Measurements from ENCODE around the gene TMED8.
A peak's percentile ranks its signal among the peaks of the same experiment; 100 is the strongest.
"Not testable (repeated sequence)": the region's sequence is repeated elsewhere in the genome, so short reads cannot be mapped to it uniquely, and the experiment has no call there.

The TMED8 gene

GRCh38 chr14:77376771-77377501 is at the start of gene TMED8, which contains the start of gene SAMD15:
TMED8 (minus strand) TSS chr14:77377094; CDS start chr14:77377053, 41 bp downstream.
SAMD15 (plus strand) TSS chr14:77377379; CDS start chr14:77377419, 40 bp downstream.
- DNase-seq = peak; percentile 80

DNA sequence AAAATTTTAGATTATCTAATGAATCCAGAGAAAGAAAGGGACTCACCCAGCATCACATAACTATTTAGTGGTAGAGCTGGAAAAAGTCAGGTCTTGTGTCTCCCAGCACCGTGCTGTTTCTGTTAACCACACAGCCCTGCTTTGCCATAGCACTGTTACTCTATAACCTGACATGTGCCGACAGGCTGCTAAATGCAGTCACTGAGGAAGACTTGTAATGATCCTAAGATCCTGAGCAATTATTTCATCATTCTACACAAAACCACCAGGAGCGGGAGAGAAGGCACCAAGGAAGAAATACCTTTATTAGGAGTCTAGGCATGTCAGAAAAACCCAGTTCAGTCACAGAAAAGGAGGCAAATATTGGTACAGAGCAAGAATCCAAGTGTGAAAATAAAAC is 49.5 kb upstream of the TMED8 start:
- DNase-seq = no peak

DNA sequence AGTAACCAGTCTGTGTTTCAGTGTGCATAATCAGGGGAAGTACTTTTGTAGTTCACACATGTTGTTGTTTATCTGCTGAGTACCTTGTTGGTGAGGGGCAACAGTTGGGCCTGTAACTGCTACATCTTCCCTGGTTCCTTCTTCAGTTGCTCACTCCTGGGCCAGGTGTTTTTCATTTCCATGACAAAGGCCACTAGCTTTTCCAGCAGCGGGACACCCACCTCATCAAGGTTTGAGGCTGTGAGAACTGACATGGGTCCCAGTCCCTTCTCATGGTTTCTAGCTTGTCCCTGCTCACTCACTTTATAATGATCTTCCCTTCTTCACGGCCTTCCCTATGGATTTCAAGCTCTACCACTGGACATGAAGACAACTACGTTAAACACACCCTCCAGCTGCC is 48.0 kb upstream of the TMED8 start:
- no peak for DNase-seq

DNA sequence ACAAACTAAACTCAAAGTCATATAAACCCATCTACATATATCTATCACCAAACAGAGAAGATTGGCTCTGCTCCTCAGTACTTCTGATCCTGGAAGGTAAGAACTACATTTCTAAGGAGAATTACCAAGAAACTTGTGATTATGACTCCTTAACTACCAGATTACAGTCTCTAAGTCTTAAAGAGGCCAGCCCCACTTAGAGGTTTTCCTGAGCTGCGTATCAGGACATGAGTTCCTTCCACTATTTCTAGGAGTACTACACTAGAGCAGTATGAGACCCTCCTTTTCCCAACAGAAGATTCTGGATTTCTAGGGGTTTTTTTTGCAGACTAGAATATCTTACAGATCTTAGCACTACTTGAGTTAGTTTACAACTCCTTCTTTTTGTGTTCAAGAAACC is 46.5 kb upstream of the TMED8 start, which contains the start of gene NOXRED1:
TSS of gene NOXRED1 (minus strand) at position 101 of the 400 bp plus-strand sequence. CDS start 634 bp downstream, outside the sequence.
- DNase-seq = no peak

DNA sequence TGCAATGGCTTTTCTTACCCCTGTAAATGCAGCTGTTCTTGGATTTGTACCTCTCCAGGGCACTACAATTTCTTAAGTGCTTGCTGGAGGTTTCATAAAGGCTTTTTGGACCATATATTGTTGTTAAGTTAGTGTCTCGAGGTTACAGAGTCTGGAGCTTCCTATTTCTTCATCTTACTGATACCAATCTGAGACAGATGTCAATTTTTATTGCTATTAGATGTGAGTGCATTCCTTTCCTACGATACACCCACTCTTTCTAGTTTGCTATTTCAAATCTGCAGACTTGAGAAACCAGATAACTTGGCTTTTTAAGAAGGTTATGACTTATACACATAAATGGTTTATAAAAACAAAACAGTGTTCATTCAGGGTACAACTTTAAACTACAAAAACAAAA is 44.3 kb upstream of the TMED8 start:
- DNase-seq = no peak

DNA sequence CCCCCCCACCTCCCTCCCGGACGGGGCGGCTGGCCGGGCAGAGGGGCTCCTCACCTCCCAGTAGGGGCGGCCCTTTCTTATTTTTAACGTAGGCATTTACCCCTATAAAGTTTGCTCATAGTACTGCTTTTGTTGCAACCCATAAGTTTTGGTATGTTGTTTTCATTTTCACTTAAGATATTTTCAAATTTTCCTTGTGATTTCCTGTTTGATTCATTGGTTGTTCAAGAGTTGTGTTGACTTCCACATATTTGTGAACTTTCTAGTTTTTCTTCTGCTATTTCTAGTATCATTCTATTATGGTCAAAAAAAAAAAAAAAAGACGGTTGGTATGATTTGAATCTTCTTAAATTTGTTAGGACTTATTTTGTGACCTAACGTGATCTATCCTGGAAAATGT is 39.9 kb upstream of the TMED8 start:
- DNase-seq = no peak

- DNase-seq = not testable (repeated sequence)
Observed at GRCh38 chr14:77416098-77416497, 39.2 kb upstream of the TMED8 start.

- DNase-seq = not testable (repeated sequence)
Observed at GRCh38 chr14:77415403-77416030, 38.6 kb upstream of the TMED8 start.

DNA sequence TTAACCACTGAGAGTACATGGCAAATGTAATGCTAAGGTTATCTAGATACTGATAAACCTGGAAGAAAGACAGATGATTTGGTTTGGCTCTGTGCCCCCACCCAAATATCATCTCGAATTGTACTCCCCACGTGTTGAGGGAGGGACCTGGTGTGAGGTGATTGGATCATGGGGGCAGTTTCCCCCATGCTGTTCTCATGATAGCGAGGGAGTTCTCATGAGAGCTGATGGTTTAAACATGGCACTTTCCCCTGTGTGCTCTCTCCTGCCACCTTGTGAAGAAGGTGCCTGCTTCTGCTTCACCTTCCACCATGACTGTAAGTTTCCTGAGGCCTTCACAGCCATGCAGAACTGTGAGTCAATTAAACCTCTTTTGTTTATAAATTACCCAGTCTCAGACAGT is 32.2 kb upstream of the TMED8 start:
- no peak for DNase-seq

DNA sequence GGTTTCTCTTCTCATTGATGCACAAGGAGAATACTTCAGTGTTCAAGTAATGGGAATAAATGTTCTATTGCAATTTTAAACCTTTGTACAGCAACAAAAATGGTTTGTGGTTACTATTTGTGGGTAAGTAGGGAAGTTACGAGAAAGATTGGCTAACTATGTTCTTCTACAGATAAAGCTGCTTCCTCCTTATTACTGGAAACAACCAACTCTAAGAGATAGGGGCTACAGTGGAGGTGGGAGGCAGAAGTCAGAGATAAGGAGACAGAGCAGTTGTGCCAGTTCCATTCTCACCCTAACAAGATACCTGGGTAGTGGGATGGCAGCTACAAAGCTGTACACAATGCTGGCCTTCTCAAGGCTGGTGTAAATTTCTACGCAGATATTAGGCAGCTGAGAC is 30.3 kb upstream of the TMED8 start:
- no peak for DNase-seq

DNA sequence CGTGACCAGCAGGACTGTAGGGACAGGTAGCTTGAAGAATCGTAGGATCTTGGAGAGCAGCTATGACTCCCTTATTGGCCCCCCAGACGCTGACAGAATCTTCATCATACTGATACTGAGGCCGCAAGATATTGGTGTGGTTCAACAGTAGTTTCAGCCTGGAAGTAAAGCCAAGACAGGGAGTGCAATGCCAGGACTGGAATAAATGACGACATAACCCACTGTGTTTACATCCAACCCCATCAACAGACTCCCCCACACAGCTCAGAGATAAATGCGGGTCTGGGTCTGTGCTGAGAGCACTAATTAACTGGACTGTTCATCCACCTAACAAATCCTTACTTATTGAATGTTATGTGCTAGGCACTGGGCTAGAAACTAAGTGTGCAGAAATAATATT is 29.8 kb upstream of the TMED8 start:
- no peak for DNase-seq

- no peak for DNase-seq
Observed at GRCh38 chr14:77406086-77406485, 29.2 kb upstream of the TMED8 start.

DNA sequence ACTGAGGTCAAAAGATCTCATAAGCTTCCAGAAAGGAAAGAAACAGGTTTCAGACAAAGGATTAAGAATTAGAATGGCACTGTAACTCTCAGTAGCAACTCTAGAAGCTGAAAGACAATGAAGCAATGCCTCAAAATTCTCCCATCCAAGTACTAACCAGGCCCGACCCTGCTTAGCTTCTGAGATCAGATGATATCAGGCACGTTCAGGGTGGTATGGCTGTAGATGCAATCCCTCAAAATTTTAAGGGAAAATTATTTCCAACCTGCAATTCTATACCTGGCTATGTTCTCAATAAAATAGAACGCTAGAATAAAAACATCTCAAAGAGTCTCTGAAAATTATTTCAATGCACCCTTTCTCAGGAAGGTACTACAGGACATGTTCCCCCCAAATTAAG is 26.9 kb upstream of the TMED8 start:
- no peak for DNase-seq

GRCh38 chr14:77400216-77400615 is 23.3 kb upstream of the TMED8 start:
- DNase-seq = no peak

DNA sequence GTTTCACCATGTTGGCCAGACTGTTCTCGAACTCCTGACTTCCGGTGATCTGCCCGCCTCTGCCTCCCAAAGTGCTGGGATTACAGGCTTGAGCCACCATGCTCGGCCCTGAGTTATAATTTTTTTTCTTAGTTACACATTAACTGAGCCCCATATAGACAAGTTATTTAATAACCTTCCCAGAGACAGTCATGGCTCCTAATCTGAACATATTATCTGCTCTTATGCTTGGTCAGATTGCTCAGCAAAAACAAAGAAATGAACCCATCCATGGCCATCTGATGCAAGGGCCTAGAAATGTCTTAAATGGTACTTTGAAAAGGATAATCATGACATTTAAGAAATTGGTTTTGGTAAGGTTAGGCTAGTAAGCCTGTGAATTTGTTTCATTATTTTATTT is 13.3 kb upstream of the TMED8 start:
- no peak for DNase-seq

DNA sequence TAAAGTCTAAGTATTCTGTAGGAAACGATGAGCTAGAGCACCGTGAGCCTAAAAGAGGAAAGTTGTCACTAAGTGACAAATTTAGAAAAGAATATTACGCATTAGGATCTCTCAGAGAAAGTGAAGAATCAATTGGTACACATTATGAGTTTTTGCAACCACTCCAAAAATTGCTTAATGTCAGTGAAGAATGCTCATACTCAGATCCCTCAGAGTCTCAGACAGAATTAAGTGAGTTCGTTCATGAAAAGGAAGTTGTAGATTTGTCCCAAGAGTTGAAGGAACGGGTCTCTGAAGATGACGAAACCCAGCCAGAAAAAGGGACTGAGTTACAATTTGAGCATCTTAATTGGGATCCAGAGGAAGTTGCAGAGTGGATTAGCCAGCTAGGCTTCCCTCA is 1.8 kb upstream of the TMED8 start:
- DNase-seq = no peak

GRCh38 chr14:77377502-77377844 is 579 bp upstream of the TMED8 start:
- DNase-seq = no peak

GRCh38 chr14:77375973-77376770 is 722 bp downstream of the TMED8 start:
- no peak for DNase-seq

- DNase-seq = no peak
Observed at GRCh38 chr14:77375164-77375950, 1.5 kb downstream of the TMED8 start.

GRCh38 chr14:77372304-77372841 is 4.5 kb downstream of the TMED8 start:
- peak; percentile 6 for DNase-seq

GRCh38 chr14:77369285-77369684 is 7.6 kb downstream of the TMED8 start:
- no peak for DNase-seq

GRCh38 chr14:77364146-77364545 is 12.7 kb downstream of the TMED8 start:
- DNase-seq = no peak

- no peak for DNase-seq
Observed at GRCh38 chr14:77359626-77360025, 17.3 kb downstream of the TMED8 start.
